Retinal pigment epithelial cell (primary cell): ENCODE results near the gene C2CD5.

Source experiments
- DNase-seq: peaks from one replicate; pipeline ENCODE4 v3.0.0-alpha.2; 2010; ENCODE audit warnings: low read depth
- H3K4me3 ChIP-seq: 2 replicates; pipeline ENCODE4 v1.5.1; 2011; ENCODE audit warnings: mild to moderate bottlenecking, low read length, control low read depth, moderate library complexity
- CTCF ChIP-seq: conservative IDR thresholded peaks from 2 replicates; pipeline ENCODE4 v1.5.1; 2011; ENCODE audit warnings: low read depth, low read length, control low read depth, inconsistent platforms

The C2CD5 gene

GRCh38 chr12:22536346-22536945 is 7.9 kb downstream of the C2CD5 start:
- H3K4me3 ChIP-seq = no peak overlapping the region
- no peak for TF ChIP-seq CTCF
- DNase-seq = no peak

DNA sequence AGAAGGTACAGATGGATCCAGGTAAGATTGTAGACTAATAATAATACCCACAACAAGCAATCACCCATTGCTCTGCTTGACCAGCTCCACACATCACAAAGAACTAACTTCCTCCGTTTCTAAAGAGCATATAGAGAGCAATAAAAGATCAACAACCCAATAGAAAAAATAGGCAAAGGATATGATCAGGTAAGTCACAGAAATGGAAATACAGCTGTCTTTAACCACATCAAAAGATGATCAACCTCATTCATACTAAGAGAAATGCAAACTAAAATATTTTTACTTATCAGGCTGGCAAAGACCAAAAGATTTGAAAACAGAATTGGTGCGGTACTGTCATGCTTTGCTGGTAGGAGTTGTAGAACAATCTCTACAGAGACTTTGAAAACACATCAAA is 8.9 kb downstream of the C2CD5 start:
- DNase-seq = no peak
- no peak for TF ChIP-seq CTCF
- no peak overlapping the region for H3K4me3 ChIP-seq

DNA sequence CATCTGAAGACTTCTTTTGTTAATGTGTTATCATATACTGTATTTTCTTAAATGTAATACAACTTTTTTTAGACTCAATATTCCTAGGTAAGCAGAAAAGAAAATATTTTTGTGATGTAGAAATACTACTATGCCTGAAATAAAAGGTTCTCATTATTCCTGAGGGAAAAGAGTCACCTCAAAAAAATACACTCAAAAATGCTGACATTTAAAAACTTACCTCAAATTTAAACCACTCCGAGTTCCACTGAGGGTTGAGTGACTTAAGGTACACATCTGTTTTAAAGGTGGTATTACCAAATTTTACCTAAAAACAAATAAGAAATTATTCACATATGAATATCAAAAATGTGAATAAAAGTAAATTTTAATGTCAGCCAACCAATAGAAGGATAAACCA is 9.3 kb downstream of the C2CD5 start:
- no peak overlapping the region for H3K4me3 ChIP-seq
- no peak for DNase-seq
- no peak for TF ChIP-seq CTCF

- DNase-seq = no peak
- H3K4me3 ChIP-seq = no peak overlapping the region
- no peak for TF ChIP-seq CTCF
Measured at GRCh38 chr12:22533155-22533554, 11.2 kb downstream of the C2CD5 start.

DNA sequence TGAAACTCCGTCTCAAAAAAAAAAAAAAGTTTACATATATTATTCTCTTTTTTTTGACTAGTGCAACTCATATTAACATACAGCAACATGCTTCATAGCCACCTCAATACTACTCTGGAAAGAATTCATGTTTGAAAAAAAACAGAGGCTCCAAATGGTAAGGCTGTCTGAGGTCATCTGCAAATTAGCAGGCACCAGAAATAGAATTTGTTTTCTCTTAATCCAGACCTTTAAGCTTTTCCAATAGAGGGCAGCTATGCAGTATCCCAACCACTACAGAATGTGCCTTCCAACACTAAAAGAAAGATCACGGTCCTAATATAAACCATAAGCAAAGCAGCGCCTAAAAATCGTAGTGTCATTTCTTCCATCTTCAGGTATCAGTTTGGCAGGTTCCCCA is 12.0 kb downstream of the C2CD5 start:
- no peak for TF ChIP-seq CTCF
- no peak overlapping the region for H3K4me3 ChIP-seq
- no peak for DNase-seq

- DNase-seq = no peak
- no peak for TF ChIP-seq CTCF
- no peak overlapping the region for H3K4me3 ChIP-seq
Measured at GRCh38 chr12:22531205-22531604, 13.1 kb downstream of the C2CD5 start.

DNA sequence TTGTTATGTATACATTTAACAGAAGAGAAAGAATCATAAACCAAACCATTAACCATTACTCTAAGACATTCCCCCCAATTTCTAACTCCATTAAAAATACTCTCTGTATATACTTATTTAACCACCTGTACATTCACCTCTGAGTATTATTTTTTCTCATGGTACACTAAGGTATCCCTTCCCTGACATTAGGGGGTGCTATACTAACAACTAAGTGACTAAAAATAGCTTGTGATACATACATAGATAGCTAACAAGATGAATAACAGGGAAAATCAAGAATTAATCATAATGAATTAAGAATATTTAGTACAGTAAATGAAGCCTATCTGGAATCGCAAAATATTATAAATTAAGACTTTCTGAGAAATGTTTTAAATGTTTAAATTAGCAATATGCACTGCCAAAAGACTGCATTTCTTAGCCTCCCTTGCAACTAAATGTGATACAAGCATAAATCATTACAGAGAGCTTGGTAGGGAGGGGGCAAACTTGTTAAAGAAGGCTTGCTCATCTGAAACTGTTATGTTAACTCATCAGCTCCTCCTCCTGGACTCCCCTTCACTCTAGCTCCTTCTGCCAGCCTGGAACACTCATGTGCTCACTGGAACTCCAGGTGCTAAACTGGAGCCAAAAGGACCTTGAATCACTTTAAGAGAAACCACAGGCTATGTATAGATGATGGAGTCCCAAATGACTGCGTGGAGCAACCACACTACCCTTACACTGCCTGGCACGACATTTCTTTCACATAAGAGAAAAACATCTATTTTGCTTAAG is 14.9 kb downstream of the C2CD5 start:
- peak; percentile 50 for TF ChIP-seq CTCF
- DNase-seq = no peak
- no peak overlapping the region for H3K4me3 ChIP-seq
